ENCODE measurements around the gene KRTAP10-4. TPM values are rescaled to one million over a fixed set of nuclear protein-coding genes. Genes with fewer than 3 reads are reported as not detected.
"Not testable (repeated sequence)": the region's sequence is repeated elsewhere in the genome, so short reads cannot be mapped to it uniquely, and the experiment has no call there.

Gene KRTAP10-4
- total RNA-seq, 4 donors from 2014 or later, result not detected

DNA sequence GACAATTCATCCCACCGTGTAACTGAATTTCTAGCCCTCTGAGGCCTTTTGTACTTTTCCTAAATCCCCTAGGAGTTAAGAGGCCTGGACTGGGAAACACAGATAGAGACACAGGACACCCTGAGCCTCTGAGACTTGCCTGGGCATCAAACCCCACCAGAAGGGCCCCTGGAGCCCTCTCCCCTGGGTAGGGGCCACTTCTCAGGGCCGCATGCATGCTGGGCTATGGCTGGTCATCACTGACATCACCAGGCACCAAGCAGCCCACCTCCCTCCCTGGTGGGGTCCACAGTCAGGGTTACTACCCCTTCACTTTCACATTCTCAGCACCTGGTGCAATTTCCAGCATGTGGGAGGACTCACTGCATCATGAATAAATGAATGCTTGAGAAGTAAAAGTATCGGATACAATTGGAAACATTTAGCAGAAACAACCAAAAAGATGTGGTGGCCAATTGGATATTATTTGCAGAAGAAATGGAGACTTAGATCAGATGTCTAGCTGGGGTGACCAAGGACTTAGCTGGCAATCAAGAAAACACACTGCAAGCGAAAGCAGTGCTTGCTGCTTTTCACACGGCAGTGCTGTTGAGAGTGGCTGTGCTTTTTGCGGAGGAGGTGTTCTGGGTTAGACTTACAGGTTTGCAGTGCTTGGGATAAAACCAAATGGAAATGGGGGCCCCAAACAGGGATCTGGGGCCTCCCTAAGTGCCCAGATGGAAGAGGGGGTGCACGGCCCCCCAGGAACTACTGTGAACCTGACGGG is 25.9 kb downstream of the KRTAP10-4 start:
- WGBS, 2 donors, result 77 to 82% methylated on average over 8 of the region's 8 CpGs
- no peaks in the 10 kb centered on the region for H3K36me3 ChIP-seq
- DNase-seq (ENCODE audit: low spot score in 2 of 2), result no peak
- H3K4me3 ChIP-seq, result no peak overlapping the region
- no peaks in the 10 kb centered on the region for H3K27me3 ChIP-seq
- TF ChIP-seq POLR2A (IDR thresholded peaks at IDR 0.05) (no peak), EP300 (IDR thresholded peaks at IDR 0.05) (no peak)
- TF ChIP-seq, protein P1, sequence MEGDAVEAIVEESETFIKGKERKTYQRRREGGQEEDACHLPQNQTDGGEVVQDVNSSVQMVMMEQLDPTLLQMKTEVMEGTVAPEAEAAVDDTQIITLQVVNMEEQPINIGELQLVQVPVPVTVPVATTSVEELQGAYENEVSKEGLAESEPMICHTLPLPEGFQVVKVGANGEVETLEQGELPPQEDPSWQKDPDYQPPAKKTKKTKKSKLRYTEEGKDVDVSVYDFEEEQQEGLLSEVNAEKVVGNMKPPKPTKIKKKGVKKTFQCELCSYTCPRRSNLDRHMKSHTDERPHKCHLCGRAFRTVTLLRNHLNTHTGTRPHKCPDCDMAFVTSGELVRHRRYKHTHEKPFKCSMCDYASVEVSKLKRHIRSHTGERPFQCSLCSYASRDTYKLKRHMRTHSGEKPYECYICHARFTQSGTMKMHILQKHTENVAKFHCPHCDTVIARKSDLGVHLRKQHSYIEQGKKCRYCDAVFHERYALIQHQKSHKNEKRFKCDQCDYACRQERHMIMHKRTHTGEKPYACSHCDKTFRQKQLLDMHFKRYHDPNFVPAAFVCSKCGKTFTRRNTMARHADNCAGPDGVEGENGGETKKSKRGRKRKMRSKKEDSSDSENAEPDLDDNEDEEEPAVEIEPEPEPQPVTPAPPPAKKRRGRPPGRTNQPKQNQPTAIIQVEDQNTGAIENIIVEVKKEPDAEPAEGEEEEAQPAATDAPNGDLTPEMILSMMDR (IDR thresholded peaks at IDR 0.05), result no peak
- H3K9me3 ChIP-seq, result peaks cover 0 to 17% (median 0%) of the 10 kb centered on the region in 4 donors
- H3K4me1 ChIP-seq, result no peaks in the 10 kb centered on the region
- H3K27ac ChIP-seq, result no peak overlapping the region

DNA sequence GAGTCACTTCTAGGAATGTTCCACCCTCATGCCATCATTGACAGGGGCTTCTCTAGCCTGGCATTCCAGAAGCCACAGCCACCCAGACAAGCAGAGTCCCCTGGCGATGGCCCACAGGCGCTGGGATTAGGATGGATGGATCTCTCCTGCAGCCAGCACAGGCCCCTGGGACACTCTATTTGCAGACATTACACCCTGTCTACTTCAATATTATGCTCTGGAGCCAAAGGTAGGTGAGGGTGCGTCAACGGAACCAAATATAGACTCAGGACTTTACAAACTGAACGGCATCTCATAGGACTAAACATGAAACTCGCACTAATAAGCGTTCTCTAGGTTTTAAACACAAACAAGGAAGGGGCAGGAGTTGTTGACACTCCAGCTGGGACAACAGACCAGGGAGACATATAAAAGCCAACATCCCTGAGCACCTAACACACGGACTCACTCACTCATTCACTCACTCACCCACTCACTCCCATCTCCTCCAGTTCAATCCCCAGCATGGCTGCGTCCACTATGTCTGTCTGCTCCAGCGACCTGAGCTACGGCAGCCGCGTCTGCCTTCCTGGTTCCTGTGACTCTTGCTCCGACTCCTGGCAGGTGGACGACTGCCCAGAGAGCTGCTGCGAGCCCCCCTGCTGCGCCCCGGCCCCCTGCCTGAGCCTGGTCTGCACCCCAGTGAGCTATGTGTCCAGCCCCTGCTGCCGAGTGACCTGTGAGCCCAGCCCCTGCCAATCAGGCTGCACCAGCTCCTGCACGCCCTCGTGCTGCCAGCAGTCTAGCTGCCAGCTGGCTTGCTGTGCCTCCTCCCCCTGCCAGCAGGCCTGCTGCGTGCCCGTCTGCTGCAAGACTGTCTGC is 26.8 kb downstream of the KRTAP10-4 start, which contains the start of gene KRTAP10-7:
KRTAP10-7 (plus strand) TSS at position 480 of the 861 bp plus-strand sequence; CDS start at position 505, 25 bp downstream.
- not testable (repeated sequence) for H3K4me3 ChIP-seq; H3K36me3 ChIP-seq; H3K27me3 ChIP-seq; H3K4me1 ChIP-seq; DNase-seq (ENCODE audit: low spot score in 2 of 2); H3K27ac ChIP-seq
- WGBS, 2 donors, result 71 to 77% methylated on average over 16 to 23 of the region's 23 CpGs
- H3K9me3 ChIP-seq, result peaks cover 0 to 18% (median 0%) of the 10 kb centered on the region in 4 donors

DNA sequence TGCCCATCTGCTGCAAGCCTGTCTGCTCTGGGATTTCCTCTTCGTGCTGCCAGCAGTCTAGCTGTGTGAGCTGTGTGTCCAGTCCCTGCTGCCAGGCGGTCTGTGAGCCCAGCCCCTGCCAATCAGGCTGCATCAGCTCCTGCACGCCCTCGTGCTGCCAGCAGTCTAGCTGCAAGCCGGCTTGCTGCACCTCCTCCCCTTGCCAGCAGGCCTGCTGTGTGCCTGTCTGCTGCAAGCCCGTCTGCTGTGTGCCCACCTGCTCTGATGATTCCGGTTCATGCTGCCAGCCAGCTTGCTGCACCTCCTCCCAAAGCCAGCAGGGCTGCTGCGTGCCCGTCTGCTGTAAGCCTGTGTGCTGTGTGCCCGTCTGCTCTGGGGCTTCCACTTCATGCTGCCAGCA is 27.6 kb downstream of the KRTAP10-4 start:
- H3K9me3 ChIP-seq, result peaks cover 0 to 19% (median 0%) of the 10 kb centered on the region in 4 donors
- not testable (repeated sequence) for H3K27ac ChIP-seq; DNase-seq (ENCODE audit: low spot score in 2 of 2); H3K4me1 ChIP-seq; H3K4me3 ChIP-seq; H3K27me3 ChIP-seq; H3K36me3 ChIP-seq
- 78 to 79% methylated on average over 6 to 10 of the region's 10 CpGs for WGBS, 2 donors

DNA sequence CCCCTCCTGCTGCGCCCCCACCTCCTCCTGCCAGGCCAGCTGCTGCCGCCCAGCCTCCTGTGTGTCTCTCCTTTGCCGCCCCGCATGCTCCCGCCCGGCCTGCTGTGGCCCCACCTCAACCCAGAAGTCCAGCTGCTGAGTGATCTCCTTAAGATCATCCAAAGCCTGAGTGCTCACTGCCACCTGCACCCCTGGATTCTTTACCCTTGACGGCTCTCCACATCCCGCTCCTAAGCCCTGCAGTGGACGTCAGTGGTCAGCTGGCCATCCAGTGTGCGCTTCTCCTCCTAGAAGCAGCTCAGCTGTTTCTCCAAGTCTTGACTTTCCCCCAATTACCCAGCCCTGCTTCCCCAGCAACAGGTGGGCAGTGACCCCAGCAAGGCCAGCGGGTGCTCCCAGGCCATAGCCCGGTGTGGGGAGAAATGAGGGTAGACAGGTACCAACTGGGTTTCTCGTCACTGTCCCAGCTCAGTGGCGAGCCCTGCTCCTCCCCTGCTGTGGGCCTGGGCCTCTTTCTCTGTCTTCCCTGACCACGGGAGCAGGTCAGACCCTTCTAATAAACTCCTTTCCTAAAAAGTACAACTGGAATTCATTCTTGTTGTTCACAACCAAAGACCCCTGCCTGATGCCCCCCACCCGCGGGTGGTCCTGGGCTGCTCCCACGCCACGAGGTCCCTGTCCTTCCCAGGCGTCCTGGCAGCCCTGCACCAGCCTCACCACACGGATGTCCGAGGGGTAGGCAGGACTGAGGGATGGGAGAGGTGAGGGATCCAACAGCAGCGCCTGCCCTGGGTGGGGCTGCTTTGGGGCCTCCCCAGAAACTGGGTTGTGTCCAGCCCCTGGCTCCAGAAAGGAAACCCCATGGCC is 28.3 kb downstream of the KRTAP10-4 start:
- Histone ChIP-seq H3K27ac (no peak overlapping the region), H3K27me3 (no peaks in the 10 kb centered on the region)

DNA sequence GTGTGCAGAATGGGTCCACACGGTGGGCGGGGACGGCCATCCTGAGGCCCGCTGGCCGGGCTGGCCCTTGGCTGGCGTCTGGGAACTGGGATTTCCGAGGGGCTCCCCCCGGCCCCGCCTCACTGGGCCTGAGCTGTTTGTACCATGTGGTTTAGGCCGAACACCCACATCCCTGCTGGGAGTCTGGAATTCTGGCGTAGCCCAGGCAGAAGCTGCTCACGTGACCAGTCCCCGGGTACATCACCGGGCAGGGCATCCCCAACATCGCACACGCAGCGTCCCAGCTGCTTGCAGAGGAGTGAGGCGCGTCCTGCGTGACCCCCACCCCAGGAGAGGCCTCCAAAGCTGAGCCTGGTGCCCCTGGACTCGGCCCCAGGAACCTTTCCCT is 28.9 kb downstream of the KRTAP10-4 start:
- no peaks in the 10 kb centered on the region for H3K4me1 ChIP-seq
- H3K4me3 ChIP-seq, result no peak overlapping the region
- DNase-seq (ENCODE audit: low spot score in 2 of 2), result no peak
- H3K36me3 ChIP-seq, result no peaks in the 10 kb centered on the region
- 46 to 51% methylated on average over 3 to 16 of the region's 21 CpGs for WGBS, 2 donors
- H3K9me3 ChIP-seq, result peaks cover 0 to 24% (median 0%) of the 10 kb centered on the region in 4 donors
- no peaks in the 10 kb centered on the region for H3K27me3 ChIP-seq
- H3K27ac ChIP-seq, result no peak overlapping the region
- TF ChIP-seq, protein P1 (IDR thresholded peaks at IDR 0.05), result no peak
- TF ChIP-seq POLR2A (IDR thresholded peaks at IDR 0.05), result no peak
- no peak for TF ChIP-seq EP300 (IDR thresholded peaks at IDR 0.05)

More for the DNA sequence above, 28.3 kb downstream of the KRTAP10-4 start:
- DNase-seq (ENCODE audit: low spot score in 2 of 2), result no peak
- TF ChIP-seq, protein P1 (IDR thresholded peaks at IDR 0.05), result no peak
- no peak for TF ChIP-seq POLR2A (IDR thresholded peaks at IDR 0.05)
- TF ChIP-seq EP300 (IDR thresholded peaks at IDR 0.05), result no peak
- no peaks in the 10 kb centered on the region for H3K36me3 ChIP-seq
- WGBS, 2 donors, result 73 to 78% methylated on average over 21 to 23 of the region's 23 CpGs
- no peaks in the 10 kb centered on the region for H3K4me1 ChIP-seq
- H3K9me3 ChIP-seq, result peaks cover 0 to 24% (median 0%) of the 10 kb centered on the region in 4 donors
- no peak overlapping the region for H3K4me3 ChIP-seq
